ENCODE results near the gene SLC23A1.
"Not testable (repeated sequence)": the region's sequence is repeated elsewhere in the genome, so short reads cannot be mapped to it uniquely, and the experiment has no call there.

SLC23A1 gene

DNA sequence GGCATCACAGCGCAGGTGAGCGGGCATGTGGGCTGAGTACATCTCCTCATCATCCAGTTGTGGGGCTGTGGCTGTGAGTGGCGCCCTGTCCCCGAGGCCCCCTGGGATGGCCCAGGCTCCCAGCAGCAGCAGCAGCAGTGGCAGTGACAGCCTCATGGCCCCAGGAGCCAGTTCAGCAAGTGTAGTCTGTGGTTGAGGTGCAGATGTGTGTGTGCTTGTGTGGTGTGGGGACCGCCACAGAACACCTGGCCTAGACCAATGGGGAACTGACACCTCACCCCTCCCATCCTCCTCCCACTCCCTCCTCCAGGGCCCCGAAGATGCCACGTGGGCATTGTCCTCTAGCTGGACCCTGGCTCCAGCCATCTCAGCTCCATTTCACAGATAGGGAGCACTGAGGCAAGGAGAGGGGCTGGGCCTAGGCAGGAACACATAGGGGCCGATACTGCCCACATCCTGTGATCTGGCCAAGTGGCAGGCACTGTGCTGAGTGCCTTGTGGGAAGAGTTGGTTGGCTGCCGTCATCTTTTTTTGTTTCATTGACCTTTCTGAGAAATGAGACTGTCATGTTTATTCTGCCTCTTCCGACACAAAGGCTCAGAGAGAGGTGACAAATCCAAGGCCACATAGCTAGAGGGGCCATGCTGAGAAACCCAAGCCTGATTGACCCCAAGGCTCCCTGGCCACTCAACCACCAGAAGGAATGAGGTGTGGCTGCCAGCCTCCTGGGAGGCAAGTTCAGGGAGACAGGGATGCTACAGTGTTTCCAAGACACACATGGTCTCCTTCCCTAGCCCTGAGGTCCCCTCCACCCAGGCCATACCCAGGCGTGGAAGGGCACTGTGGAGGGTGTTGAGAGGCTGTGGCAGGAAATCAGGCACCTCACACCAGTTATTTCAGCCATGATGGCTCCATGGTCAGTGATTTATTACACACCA lies 6.9 kb upstream of the SLC23A1 start, which contains the start of gene MZB1:
Gene MZB1, minus strand, starts transcription at position 213 of the 938 bp plus-strand sequence. Its CDS starts 57 bp downstream, at position 156.
- no peak for DNase-seq

DNA sequence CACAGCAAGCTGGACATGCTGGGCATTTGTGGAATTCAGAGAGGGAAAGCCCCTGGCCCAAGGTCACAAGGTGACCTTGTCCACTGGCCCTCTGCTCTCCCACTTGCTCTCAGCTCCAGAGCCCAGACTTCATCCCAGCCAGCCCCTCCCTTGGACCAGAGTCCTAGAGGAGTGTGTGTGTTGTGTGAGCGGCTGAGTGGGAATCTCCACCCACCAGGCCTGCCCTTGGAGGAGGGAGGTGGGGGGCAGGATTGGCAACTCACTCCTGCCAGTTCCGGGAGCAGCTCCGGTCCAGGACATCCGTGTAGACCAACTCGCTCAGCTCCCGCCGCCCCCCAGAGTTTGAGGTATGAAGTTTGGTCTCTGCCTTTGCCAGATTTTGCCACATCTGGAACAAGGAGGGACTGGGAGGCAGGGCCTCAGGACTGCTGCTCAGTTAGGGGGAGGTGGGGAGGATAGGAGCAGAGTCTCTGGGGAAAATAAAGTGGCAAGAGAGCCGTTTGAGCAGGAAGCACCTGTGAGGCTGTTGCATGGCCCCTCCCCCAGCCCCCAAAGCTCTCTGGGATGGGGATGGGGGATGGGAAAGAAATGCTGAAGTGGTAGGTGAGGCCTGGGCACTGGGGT lies 5.2 kb upstream of the SLC23A1 start:
- no peak for DNase-seq

DNA sequence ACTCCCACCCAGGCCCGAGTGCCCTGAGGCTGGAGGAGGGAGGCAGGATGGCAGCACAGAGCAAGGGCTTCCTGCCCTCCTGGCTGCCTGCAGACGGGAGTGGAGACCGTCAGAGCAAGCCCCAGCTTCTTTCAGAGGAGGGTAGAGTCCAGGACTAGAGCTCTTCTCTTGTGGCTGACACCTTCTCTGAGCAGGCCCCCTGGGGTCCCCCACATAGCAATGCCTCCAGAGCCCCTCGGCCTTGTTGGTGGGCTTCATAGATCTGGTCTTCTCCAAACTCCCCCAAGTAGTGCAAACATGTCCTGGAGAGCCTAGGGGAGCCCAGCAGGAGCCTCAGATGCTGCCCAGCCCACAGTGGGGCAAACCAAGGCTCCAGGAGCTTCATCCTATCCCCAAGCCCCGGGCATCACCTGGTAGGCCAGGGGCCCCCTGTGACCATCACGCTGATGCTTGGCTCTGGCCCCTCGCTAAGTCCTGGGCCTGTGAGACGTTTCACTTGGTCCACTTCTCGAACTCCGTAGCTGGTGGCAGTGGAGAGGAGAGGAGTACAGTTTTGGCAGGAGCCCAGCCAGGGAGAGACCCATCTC lies 4.6 kb upstream of the SLC23A1 start:
- no peak for DNase-seq

DNA sequence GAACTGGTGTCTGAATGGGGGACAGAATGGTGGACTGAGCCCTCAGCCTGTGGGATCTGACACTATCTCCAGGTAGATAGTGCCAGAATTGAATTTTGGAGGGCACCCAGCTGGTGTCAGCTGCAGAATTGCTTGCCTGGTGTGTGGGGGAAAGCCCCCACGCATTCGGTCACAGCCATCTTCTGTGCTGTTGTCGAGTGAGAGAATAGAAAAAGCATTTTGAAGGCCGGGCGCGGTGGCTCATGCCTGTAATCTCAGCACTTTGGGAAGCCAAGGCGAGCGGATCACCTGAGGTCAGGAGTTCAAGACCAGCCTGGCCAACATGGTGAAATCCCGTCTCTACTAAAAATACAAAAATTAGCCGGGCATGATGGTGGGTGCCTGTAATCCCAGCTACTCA lies 3.9 kb upstream of the SLC23A1 start:
- DNase-seq = not testable (repeated sequence)

DNA sequence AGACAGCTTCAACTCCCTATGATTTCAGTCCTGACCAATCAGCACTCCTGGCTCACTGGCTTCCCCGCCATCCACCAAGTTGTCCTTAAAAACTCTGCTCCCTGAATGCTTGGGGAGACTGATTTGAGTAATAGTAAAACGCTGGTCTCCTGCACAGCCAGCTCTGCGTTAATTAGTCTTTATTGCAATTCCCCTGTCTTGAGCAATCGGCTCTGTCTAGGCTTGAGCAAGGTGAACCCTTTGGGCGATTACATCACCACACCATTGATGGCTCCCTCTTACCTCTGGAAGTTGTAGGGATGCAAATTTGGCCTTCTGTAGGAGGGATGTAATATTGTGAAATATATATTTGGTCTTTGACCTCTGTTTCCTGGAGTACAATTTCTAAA lies 2.9 kb upstream of the SLC23A1 start:
- DNase-seq = peak in 1 of 4 experiments; percentile 30

DNA sequence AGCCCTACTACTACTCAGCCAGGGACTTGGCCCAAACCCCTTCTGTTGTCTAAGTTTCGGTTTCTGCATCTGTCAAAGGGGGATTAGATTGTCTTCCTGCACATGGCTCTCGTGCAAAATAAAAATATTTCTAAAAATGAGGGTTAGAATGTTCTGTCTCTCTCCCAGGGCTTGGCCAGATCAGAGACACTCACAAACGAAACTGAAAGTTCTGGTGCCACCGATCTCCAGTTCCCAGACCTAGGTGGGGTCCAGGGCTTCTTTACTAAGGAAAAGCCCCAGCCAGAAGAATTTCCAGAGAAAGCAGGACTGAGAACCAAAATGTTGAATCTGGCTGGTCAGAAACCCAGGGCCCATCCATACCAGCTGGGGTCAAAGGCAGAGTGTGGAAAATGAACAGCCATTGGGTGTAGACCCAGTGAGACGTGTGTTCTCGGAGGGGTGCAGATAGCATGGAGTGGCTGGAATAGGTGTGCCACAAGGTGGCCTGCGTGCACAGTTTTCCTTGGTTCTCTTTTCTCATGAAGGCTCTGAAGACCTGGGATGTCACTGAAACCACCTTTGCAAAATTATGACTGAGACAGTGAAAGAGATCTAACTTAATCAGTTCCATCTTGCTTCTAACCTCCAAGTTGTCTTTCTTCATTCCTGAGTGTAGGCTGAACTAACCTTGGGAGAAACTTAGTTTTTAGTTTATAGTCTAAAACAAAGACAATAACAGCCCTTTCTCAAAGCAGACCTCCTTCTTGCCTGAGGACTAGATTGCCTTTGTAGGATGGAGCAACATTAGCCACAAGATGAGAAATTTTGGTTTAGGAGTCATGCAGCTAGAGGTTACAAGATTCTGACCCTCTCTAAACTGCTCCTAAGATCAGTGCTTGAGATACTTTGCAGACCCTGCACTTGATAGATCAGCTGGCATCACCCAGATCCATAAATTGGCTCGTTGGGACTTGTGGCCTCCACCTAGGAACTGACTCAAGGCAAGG lies 2.3 kb upstream of the SLC23A1 start:
- peak in 3 of 4 experiments; percentile 30 to 34 (median 32) for DNase-seq

DNA sequence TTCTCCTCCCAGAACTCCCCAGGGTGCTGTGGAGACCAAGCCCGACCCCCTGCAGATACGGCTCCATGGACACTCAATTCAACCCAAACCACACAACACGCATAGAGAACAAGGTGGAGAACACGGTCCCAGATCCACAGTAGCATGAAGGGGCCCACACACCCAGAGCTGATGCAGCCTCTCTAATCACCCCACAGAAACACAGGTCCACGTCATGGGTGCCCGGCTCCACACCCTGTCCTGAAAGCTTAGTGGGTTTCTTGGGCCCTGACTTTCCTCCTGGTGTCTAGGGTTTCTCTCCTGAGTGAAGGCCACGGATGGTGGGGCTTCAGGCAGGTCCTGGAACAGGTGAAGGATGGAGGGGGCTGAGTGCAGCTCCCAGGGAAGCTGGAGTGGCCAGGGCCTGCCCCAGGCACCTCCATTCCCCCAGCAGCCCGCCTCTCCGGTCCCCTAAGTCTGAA lies 1.5 kb upstream of the SLC23A1 start:
- no peak for DNase-seq

DNA sequence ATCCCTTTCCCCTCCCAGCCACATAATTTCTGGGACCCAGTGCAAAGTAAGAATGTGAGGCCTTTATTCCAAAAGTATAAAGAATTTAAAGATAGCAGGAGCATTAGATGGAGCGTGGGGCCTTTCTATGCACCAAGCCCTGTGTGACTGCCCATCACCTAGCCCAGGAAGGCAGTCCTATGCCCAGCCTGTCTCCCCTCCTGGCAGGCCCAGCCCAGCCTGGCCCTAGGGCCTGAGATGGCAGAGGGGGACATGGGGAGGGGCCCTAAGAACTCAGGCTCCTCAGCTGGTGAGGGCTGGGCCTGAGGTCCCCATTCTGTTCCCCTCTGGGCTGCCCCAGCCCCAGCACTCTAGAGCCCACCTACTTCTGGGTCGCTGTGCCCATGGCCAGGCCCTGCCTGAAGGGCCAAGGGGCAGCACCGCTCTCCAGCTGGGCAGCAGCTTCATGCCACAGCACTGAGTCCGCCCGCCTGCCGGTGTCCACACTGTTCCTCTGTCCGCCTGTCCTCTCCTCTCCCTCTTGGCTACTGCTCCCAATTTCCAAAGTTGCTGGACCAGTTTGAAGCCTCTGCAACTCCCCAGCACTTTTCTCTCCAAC lies 995 bp upstream of the SLC23A1 start:
- DNase-seq = no peak

DNA sequence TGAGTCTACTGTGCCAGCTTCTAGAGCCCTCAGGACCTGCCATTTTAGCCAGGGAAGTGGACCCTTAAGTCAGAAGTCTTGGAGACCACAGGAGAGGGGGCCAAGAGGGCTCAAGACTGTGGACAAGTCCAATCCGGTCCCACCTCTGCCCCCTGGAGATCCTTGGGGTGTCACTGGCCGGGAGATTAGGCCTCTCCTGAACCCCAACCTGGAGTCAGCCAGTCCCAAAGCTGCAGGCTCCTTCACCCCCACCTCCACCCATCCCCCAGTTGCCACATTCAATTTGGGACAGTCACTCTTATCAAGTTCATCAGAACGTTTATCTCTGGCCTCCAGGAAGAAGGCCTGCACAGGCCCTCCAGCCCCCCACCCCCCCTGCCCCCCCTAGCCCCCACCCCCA lies 290 bp downstream of the SLC23A1 start:
- DNase-seq = no peak

DNA sequence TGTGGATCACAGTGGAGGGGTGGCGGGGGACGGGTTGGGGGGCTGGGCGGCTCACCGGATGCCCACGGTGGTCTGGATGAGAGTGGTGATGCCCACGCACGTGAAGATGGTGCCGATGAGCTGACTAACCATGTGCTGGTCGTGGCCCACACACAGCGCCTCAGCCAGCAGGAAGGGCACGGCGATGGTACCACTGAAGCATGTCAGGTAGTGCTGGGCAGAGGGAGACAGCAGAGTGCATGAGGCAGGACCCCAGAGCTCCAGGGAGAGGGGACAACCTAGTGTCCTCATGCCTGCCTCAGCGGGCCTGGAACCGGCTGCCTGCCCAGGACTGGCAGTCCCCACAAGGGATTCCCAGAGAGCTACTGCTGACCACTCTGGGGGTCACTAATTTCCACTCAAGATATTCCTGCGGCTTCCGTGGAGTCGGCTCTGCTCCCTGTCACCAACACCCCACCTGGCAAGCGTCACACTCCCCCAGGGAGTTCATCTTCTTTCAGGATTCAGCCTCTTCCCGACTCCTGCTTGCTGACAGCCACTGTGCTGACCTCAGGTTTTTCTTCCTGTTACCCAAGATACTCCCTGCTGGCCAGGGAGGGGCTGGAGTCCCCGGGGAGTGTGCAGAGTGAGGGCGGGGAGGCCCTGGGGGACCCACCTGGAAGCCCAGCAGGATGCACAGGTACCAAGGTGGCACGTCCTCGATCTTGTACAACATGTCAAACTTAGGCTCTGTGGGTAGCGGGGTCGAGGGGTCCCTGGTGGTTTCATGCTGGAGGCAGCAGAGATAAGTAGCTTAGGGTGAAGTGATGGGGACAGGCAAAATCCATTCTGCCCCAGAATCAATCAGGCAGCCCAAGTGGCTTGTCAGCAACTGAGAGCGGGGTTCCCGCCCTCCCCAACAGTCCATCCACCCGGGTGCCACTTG lies 998 bp downstream of the SLC23A1 start:
- DNase-seq = no peak

DNA sequence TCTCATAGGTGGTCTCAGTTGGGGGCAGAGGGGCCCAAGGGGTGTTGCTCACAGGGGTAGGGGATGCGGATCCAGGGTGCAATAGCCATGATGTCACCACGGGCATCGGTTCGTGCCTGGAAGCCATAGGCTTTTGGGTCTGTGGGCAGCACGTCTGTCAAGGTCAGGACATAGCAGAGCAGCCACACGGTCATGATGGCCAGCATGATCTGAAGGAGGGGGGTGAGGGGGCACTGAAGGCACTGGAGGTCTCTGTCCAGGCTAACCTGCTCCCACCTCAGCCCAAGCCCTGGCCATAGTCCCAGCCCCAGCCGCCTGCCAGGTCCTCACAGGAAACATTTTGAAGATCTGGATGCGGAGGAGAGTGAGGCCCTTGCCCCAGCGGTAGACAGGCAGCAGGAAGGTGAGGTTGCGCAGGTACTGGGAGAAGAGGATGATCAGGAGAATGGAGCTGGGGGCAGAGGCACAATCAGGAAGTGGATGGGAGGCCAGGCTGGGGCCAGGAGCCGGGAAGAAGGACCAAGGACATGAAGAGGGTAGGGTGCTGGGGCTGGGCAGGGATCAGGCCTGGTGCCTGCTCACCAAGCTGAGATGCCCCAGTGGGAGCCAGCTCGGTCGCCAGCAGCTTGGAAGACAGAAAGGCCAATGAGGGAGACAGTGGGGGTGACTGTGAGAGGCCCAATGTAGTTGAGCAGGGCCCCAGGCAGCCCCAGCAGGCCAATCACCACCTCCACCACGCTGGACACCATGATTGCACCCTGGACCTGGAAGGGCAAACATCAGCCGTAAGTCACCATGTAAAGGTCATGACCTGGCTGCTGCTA lies 3.3 kb downstream of the SLC23A1 start:
- DNase-seq = no peak

DNA sequence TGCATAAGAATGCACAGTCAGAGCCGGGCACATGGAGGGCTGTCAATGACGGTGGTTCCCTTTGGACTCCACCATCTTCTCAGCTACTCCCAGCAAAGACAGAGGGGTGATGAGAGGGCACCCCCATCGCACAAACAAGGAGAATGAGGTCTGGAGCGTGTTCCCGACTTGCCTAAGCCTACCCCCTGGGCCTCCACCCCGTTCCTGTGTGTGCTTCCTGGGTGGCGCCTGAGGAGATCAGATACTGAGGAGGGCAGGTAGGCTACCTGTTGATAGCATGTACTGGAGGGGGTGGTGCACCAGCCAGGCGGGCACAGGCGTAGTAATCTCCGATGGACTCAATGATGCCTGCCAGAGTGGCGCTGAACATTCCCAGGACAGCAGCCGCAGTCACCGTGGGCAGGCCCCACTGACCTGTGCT lies 4.1 kb downstream of the SLC23A1 start:
- DNase-seq = no peak

DNA sequence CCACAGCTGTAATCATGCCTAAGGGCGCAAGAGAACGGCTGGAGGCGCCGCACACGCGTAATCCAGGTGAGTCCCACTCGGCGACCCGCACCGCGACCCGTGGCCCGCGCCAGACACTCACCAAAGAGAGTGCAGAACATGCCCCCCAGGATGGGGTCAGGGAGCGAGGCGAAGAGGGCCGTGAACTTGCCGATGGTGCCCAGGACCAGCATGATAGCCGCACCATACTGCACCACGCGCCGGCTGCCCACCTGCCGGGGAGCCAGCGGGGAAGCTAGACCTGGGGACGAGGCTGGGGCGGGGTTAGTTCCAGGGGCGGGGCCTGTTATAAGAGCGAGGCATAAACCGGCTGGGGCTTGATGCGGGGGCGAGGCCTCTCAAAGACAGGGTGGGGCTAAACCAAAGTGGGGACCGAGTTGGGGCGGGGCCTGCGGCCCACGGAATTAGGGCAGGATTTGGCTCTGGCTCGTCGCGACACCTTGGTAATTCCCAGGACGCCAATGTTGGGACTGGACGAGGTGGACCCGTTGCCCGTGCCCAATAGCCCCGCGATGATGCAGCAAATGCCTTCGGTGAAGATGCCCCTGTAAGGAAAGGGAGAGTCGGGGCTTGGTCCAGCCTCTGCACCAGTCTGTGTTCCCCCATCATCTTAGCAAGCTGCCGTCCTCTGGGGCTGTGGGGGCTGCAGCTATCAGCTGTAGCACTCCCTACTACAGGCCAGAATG lies 4.8 kb downstream of the SLC23A1 start:
- DNase-seq = no peak

DNA sequence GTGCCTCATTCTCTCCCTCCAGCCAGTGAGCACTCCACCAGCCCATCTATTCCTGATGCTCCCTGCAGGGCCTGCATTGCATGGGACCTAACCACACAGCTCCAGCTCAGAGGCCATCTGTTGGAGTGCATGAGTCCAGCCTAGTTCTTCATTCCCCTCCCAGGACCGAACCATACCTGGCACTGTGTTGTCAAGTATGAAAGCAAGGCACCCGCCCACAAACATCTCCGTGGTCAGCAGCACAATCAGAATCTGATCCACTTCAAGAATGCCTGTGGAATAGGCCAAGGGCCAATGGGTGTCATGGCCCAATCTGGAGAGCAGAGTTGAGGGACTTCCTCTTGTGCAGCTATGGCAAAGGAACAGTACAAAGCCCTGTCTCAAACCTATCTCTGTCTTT lies 5.9 kb downstream of the SLC23A1 start:
- no peak for DNase-seq

DNA sequence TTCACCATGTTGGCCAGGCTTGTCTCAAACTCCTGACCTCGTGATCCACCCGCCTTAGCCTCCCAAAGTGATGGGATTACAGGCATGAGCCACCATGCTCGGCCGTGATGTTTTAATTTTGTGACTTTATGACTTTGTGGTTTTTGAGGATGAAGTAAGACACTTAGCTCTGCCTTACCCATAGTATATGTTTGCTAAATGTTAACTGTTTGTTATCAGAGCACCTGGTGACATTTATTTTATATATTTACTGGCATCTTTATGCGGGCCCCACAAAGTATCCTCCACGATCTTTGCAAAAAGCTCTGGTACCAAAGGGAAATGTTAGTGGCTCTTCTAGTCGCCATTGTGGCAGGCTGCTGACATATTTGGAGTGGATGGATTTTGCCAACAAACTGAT lies 6.7 kb downstream of the SLC23A1 start:
- DNase-seq = no peak

DNA sequence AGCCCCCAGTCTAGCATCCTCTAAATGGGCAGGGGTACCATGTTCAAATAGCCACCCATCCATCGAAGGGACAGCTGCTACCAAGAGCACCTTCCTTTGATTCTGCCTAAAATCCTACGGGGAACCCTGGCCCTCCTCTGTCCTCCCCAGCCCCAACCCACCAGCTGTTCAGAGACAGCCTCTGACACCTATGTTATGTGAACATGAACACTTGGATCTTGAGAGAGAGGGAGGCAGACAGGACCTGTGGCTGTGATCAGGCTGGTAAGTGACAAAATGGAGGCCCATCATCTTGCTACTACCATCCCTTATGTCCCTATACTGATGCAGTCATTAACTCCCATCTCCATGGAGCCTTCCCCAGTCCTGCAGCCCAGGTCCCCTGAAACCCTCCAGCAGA lies 8.2 kb downstream of the SLC23A1 start:
- DNase-seq = no peak

DNA sequence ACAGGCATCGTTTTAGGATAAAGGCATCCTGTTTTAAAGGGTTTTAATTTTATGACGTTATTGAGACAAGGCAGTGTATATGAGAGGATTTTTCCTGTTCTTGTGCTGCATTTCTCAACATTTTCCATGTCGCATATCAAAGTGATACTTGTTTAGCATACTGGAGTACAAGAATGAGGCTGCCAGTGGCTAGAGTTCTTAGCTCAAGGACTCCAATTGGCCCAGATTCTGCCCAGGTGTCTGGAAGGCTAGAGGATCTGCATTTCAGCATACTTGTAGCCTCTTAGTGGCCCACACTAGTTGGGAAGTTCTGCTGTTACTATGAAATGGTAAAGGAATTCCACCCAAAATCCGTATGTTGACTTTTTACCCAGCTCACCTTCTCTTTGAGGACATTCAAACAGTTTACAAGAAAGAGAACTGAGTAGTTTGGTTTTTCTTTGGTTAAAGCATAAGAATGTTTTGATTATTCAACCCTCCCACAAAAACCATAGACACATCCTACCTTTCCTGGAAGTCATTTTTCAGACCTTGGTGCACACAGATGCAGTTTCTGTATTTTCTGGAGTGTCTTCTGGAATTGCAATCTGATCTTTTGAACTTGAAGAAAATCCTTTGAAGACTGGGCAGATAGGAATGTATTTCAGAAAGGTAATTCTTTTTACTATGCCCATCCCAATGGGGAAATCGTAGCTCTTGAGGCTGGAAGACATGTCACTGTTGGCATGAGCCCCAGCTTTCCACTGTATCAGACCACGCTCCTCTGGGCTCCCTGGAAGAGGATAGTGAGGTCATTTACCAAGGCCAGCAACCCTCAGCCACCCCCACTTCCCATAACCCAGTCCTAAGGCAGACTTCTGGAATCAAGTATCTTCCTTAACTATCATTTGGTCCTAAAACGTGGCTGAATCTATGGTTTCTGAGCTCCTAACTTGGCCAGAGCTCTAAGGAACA lies 11.3 kb downstream of the SLC23A1 start:
- peak in 3 of 4 experiments; percentile 19 to 36 (median 23) for DNase-seq

DNA sequence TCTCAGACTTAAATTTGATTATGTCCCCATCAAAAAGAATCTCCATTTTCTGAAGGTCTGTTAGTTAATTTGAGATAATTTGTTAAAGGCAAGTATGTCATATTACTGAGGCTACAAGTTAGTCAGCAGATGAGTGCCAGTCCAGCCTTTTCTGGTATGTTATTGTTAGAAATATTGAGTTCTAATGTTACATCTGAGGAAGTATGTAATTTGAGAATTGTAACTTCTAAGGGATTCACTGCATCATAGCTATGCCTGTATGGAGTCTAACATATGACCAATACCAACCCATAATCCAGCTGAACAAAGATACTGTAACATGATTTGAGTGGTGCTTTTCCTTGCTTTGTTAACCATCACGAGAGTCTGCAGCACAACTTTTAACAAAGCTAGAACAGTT lies 13.9 kb downstream of the SLC23A1 start:
- no peak for DNase-seq

Measured in suppressor macrophage (primary cell).